K562 (cell line): ENCODE results near the gene LRP1B. TPM values are rescaled to one million over a fixed set of nuclear protein-coding genes. Genes with fewer than 3 reads are reported as not detected.

Source experiments
- ATAC-seq: fragments of 200-7000 bp; cut with Tn5 transposase; 3 replicates; pipeline ENCODE4 v1.9.1; 2020; ENCODE audit warnings: moderate library complexity
- BruUV-seq: library from RNA; stranded (reverse); fragments of 400-500 nt; replicated peaks from 2 replicates; lab custom pipeline; 2021; lab: Mats Ljungman, UMichigan
- CTCF ChIA-PET: fragments of 300-600 bp; formaldehyde crosslinking; extraction: SDS; loops from one replicate; lab custom pipeline; 2021; ENCODE audit warnings: low intra/inter-chr PET ratio; lab: Yijun Ruan, JAX
- POLR2A ChIA-PET: fragments of 300-600, 350-650 bp; sonication (Branson Sonifier 250); formaldehyde crosslinking; extraction: SDS; loops from one replicate; lab custom pipeline; 2021; ENCODE audit warnings: antibody characterized with exemption, inconsistent platforms; lab: Yijun Ruan, JAX
- DNase-seq, 4 experiments: peaks; one replicate each; pipeline versions ENCODE4 v3.0.0 to v3.0.0-alpha.2; 2011 to 2018; ENCODE audit warnings: low spot score in 3 of 4, mixed read lengths in 3 of 4; ENCODE audit errors: extremely low read depth in 1 of 4
- FAIRE-seq: peaks from 2 replicates; lab custom pipeline; 2011; peaks lifted over from hg19 to GRCh38; lab: Jason Lieb, UNC
- H2AFZ ChIP-seq: 2 replicates; pipeline ENCODE4 v1.6.0; 2011; ENCODE audit warnings: low read depth, low read length, control low read depth, inconsistent platforms
- H3K27ac ChIP-seq: fragments of 200-600 bp; 3 replicates; pipeline ENCODE4 v1.8.0; 2011; ENCODE audit warnings: low read depth, mild to moderate bottlenecking, control low read depth, inconsistent platforms, low read length, moderate library complexity, mixed read lengths; ENCODE audit errors: extremely low read depth
- H3K27me3 ChIP-seq, 2 experiments: fragments of 300-600 bp in 1 of 2; 2 replicates in 1 of 2; 3 replicates in 1 of 2; pipeline versions ENCODE4 v1.6.0 to v1.8.0; 2011; ENCODE audit warnings: inconsistent platforms in 2 of 2, low read length in 2 of 2, mild to moderate bottlenecking in 1 of 2, mixed read lengths in 1 of 2, moderate library complexity in 1 of 2; ENCODE audit not compliant: control insufficient read depth in 2 of 2, insufficient read depth in 2 of 2
- H3K36me3 ChIP-seq: fragments of 300-600 bp; 3 replicates; pipeline ENCODE4 v1.8.0; 2011; ENCODE audit warnings: mild to moderate bottlenecking, low read length, inconsistent platforms; ENCODE audit not compliant: control insufficient read depth, insufficient read depth
- H3K4me1 ChIP-seq, 2 experiments: fragments of 200-600 bp in 1 of 2; replicated peaks in 1 of 2; 2 replicates in 1 of 2; 3 replicates in 1 of 2; pipeline versions ENCODE4 v1.5.1 to v1.8.0; 2011; ENCODE audit warnings: inconsistent platforms in 2 of 2, low read length in 2 of 2, mild to moderate bottlenecking in 1 of 2, mixed read lengths in 1 of 2, moderate library complexity in 1 of 2; ENCODE audit not compliant: control insufficient read depth in 2 of 2, insufficient read depth in 2 of 2
- H3K4me2 ChIP-seq: 2 replicates; pipeline ENCODE4 v1.6.1; 2011; ENCODE audit warnings: low read length, control low read depth, inconsistent platforms, mixed read lengths; ENCODE audit not compliant: insufficient read depth
- H3K4me3 ChIP-seq: fragments of 200-600 bp; sonication (generic), shearing (Covaris generic); 2 replicates; pipeline ENCODE4 v1.5.1; 2016; ENCODE audit warnings: control low read depth, inconsistent platforms
- H3K79me2 ChIP-seq: fragments of 200-600 bp; 3 replicates; pipeline ENCODE4 v1.8.0; 2011; ENCODE audit warnings: low read length, inconsistent platforms; ENCODE audit not compliant: control insufficient read depth, insufficient read depth
- H3K9ac ChIP-seq, 2 experiments: 2 replicates each; pipeline versions ENCODE4 v1.6.0 to v1.6.1; 2011; ENCODE audit warnings: low read depth in 2 of 2, low read length in 2 of 2, control low read depth in 1 of 2, inconsistent platforms in 1 of 2, mild to moderate bottlenecking in 1 of 2, mixed read lengths in 1 of 2; ENCODE audit not compliant: insufficient read depth in 1 of 2
- H3K9me1 ChIP-seq: one replicate; pipeline ENCODE4 v1.6.0; 2011; ENCODE audit warnings: inconsistent platforms, mild to moderate bottlenecking, low read length, moderate library complexity; ENCODE audit not compliant: control insufficient read depth, insufficient read depth
- H3K9me3 ChIP-seq: replicated peaks from 2 replicates; pipeline ENCODE4 v1.5.1; 2011; ENCODE audit warnings: low read depth, low read length, inconsistent platforms; ENCODE audit not compliant: control insufficient read depth, insufficient read depth
- H4K20me1 ChIP-seq: replicated peaks from 2 replicates; pipeline ENCODE4 v1.6.1; 2011; ENCODE audit warnings: low read length, inconsistent platforms, mixed read lengths; ENCODE audit not compliant: control insufficient read depth, insufficient read depth
- ATF4 ChIP-seq: fragments of 450-650 bp; formaldehyde crosslinking; IDR thresholded peaks from 2 replicates; pipeline ENCODE4 v1.4.0; 2022; ENCODE audit warnings: mild to moderate bottlenecking, moderate library complexity
- EWSR1 ChIP-seq: fragments of 450-650 bp; IDR thresholded peaks from 2 replicates; pipeline ENCODE4 v1.6.1; 2018; ENCODE audit warnings: borderline replicate concordance, mild to moderate bottlenecking, low read depth, moderate library complexity; ENCODE audit not compliant: partially characterized antibody
- EZH2 ChIP-seq: IDR thresholded peaks from 2 replicates; pipeline ENCODE4 v1.6.1; 2012; ENCODE audit warnings: low read depth, mild to moderate bottlenecking, inconsistent platforms, low read length, borderline replicate concordance
- HOXB6 ChIP-seq: fragments of 250-450 bp; sonication (Bioruptor Pico); IDR thresholded peaks from 2 replicates; pipeline ENCODE4 v1.5.1; 2022; ENCODE audit warnings: mild to moderate bottlenecking, borderline replicate concordance
- MCM3 ChIP-seq: fragments of 450-650 bp; IDR thresholded peaks from 2 replicates; pipeline ENCODE4 v1.6.1; 2016
- MYC ChIP-seq, 2 experiments: fragments of 250-450 bp in 1 of 2; sonication (Bioruptor Pico) in 1 of 2; IDR thresholded peaks; 2 replicates each; pipeline versions ENCODE4 v1.5.1 to v1.6.1; 2012 to 2021; ENCODE audit warnings: low read depth in 2 of 2, borderline replicate concordance in 1 of 2, improper control_type of control experiment in 1 of 2, low read length in 1 of 2, mild to moderate bottlenecking in 1 of 2, moderate library complexity in 1 of 2
- SMARCA4 ChIP-seq: fragments of 450-650 bp; IDR thresholded peaks from 2 replicates; pipeline ENCODE4 v1.6.1; 2016
- SRSF7 ChIP-seq: fragments of 200-400 bp; formaldehyde crosslinking; optimal IDR thresholded peaks from 2 replicates; pipeline ENCODE3; 2017; ENCODE audit warnings: mild to moderate bottlenecking, low read depth, low read length
- ZBTB11 ChIP-seq, 3 experiments: fragments of 200-800 bp in 1 of 3; fragments of 250-450 bp in 1 of 3; fragments of 450-650 bp in 1 of 3; sonication (Bioruptor Pico) in 1 of 3; sonication (Bioruptor generic) in 1 of 3; formaldehyde crosslinking in 1 of 3; IDR thresholded peaks; 2 replicates each; pipeline versions ENCODE4 v1.6.1 to v1.8.0; 2016 to 2022; ENCODE audit warnings: mild to moderate bottlenecking in 2 of 3, missing genetic modification characterization in 2 of 3, missing compliant biosample characterization in 1 of 3, moderate library complexity in 1 of 3
- ZNF766 ChIP-seq: fragments of 200-800 bp; sonication (Bioruptor generic); conservative IDR thresholded peaks from 2 replicates; pipeline ENCODE4 v1.6.1; 2016; ENCODE audit warnings: missing genetic modification characterization, missing compliant biosample characterization
- ZNF79 ChIP-seq: fragments of 250-450 bp; sonication (Bioruptor Pico); IDR thresholded peaks from 2 replicates; pipeline ENCODE4 v1.4.0; 2020; ENCODE audit warnings: low read depth, mild to moderate bottlenecking, moderate library complexity
- WGBS: fragments of 100-300 bp; shearing (Covaris generic); methylation state at CpG from one replicate; pipeline ENCODE4 v1.1.6; 2016; ENCODE audit warnings: low coverage, mixed read lengths; ENCODE audit not compliant: insufficient coverage; ENCODE audit errors: missing lambda C conversion rate; 5-methylcytosine and 5-hydroxymethylcytosine counted together
- in situ Hi-C: fragments of 300-500 bp; cut with MboI; formaldehyde crosslinking; loops from 4 replicates; pipeline ENCODE4 v1.15.0; 2018; ENCODE audit warnings: inconsistent platforms, mixed read lengths
- intact Hi-C: fragments of 100-400 bp; cut with micrococcal nuclease; formaldehyde crosslinking; loops from 2 replicates; pipeline ENCODE4 v1.14.2; 2022
- polyA plus RNA-seq, 8 experiments: library from polyadenylated mRNA; depleted of rRNA in 4 of 8; stranded (reverse) in 5 of 8; unstranded in 3 of 8; fragments of >200 nt; fragmentation: Nextera tagmentation in 2 of 8; fragmentation: Illumina TruSeq in 1 of 8; extraction: Ambion mirVana in 2 of 8; extraction: Trizol in 1 of 8; gene quantifications; 2 replicates each; pipeline versions ENCODE4 v1.2.1 to v1.2.3, GENCODE V29; 2011 to 2014; ENCODE audit warnings: inconsistent platforms in 1 of 8, missing spikeins in 1 of 8
- total RNA-seq, 7 experiments: library from RNA; depleted of rRNA in 6 of 7; stranded (reverse); fragments of >200 nt in 6 of 7; fragmentation: Illumina TruSeq in 2 of 7; extraction: Trizol in 2 of 7; gene quantifications; 2 replicates each; pipeline versions ENCODE4 v1.2.1 to v1.2.3, GENCODE V29; 2011 to 2021; ENCODE audit warnings: low replicate concordance in 1 of 7

Gene LRP1B
- total and polyA plus RNA-seq, 9 of the 15 experiments (the other 6 are each of a cell fraction or from before 2014, with no cell fraction given), result not detected

- no TSS peak for BruUV-seq
- FAIRE-seq, result no peak
Observed at GRCh38 chr2:141968433-141968832, 162.4 kb downstream of the LRP1B start.

More at GRCh38 chr2:141968433-141968832, 162.4 kb downstream of the LRP1B start:
- Histone ChIP-seq H3K9me1 (no peaks in the 10 kb centered on the region), H4K20me1 (no peaks in the 10 kb centered on the region), H3K36me3 (no peaks in the 10 kb centered on the region), H3K4me3 (no peak overlapping the region), H2AFZ (no peak overlapping the region), H3K27ac (no peak overlapping the region), H3K4me1 (no peaks in the 10 kb centered on the region), H3K9me3 (no peaks in the 10 kb centered on the region), H3K4me2 (no peak overlapping the region), H3K79me2 (no peaks in the 10 kb centered on the region), H3K9ac (no peak overlapping the region), H3K27me3 (no peaks in the 10 kb centered on the region)
- DNase-seq (no peak), ATAC-seq (no peak)
- intact Hi-C loops, result no loop called here
- TF ChIP-seq EWSR1 (no peak), SRSF7 (no peak), ZNF766 (CRISPR knock-in tag) (no peak), HOXB6 (CRISPR knock-in tag) (no peak), ZNF79 (CRISPR knock-in tag) (no peak), MCM3 (no peak), SMARCA4 (no peak), ZBTB11 (CRISPR knock-in tag; IDR thresholded peaks at IDR 0.05) (no peak), ATF4 (CRISPR knock-in tag) (no peak), MYC (IDR thresholded peaks at IDR 0.05; ENCODE audit: low read depth, low read length) (no peak), MYC (CRISPR knock-in tag; IDR thresholded peaks at IDR 0.05; ENCODE audit: borderline replicate concordance, low read depth) (no peak), EZH2 (no peak)
- ChIA-PET POLR2A (no interaction called here), CTCF (no interaction called here)
- 9% methylated on average over 2 of the region's 2 CpGs for WGBS
- in situ Hi-C loops, result no loop called here
